GM23248 (cell line): Measurements from ENCODE around the gene CES2.
"Not testable (repeated sequence)": the region's sequence is repeated elsewhere in the genome, so short reads cannot be mapped to it uniquely, and the experiment has no call there.

ENCODE experiments used
- EZH2 ChIP-seq: fragments of 200-600 bp; sonication (generic); IDR thresholded peaks from 2 replicates; pipeline ENCODE4 v1.6.1; 2018; ENCODE audit warnings: antibody characterized with exemption, mild to moderate bottlenecking; ENCODE audit not compliant: insufficient read depth, poor library complexity, severe bottlenecking
- EZH2phosphoT487 ChIP-seq: fragments of 200-600 bp; sonication (generic); IDR thresholded peaks from 2 replicates; pipeline ENCODE4 v1.6.1; 2018; ENCODE audit warnings: antibody characterized with exemption, moderate library complexity, mild to moderate bottlenecking, low read depth; ENCODE audit not compliant: insufficient read depth

- TF ChIP-seq EZH2, EZH2phosphoT487: not testable (repeated sequence)
Measured at GRCh38 chr16:66934839-66935313, 440 bp upstream of the CES2 start.
